NCI-H446 treated with DMSO at 0.1 percent for 48 hours (cell line): ENCODE data around the gene OST4.
A peak's percentile ranks its signal among the peaks of the same experiment; 100 is the strongest.

Experiments
- DNase-seq: peaks from one replicate; lab custom pipeline; 2025; lab: John Stamatoyannopoulos, UW

OST4 gene

GRCh38 chr2:27051902-27052645 lies 19.4 kb downstream of the OST4 start:
- no peak for DNase-seq

- DNase-seq, result peak; percentile 88
These were observed 20.2 kb downstream of the OST4 start, which contains the start of gene AGBL5 for GRCh38 chr2:27050996-27051901. TSS of gene AGBL5 (plus strand) at chr2:27051668. CDS start at chr2:27052959, 1,291 bp downstream.

GRCh38 chr2:27050281-27050995 lies 21.0 kb downstream of the OST4 start:
- DNase-seq, result peak; percentile 94

- no peak for DNase-seq
These were observed 21.8 kb downstream of the OST4 start for GRCh38 chr2:27049422-27050280.

GRCh38 chr2:27042985-27043634 lies 28.3 kb downstream of the OST4 start:
- no peak for DNase-seq

GRCh38 chr2:27042159-27042661 lies 29.2 kb downstream of the OST4 start:
- DNase-seq, result no peak

- DNase-seq, result no peak
These were observed 29.7 kb downstream of the OST4 start for GRCh38 chr2:27041752-27042151.

- DNase-seq, result no peak
These were observed 31.2 kb downstream of the OST4 start for GRCh38 chr2:27040282-27040681.

GRCh38 chr2:27039871-27040270 lies 31.6 kb downstream of the OST4 start:
- DNase-seq, result no peak

- DNase-seq, result no peak
These were observed 32.0 kb downstream of the OST4 start for GRCh38 chr2:27039426-27039825.

GRCh38 chr2:27038631-27039339 lies 32.7 kb downstream of the OST4 start:
- DNase-seq, result no peak

GRCh38 chr2:27038012-27038411 lies 33.4 kb downstream of the OST4 start:
- DNase-seq, result no peak

GRCh38 chr2:27033253-27033852 lies 38.1 kb downstream of the OST4 start:
- no peak for DNase-seq

GRCh38 chr2:27032495-27033252 lies 38.8 kb downstream of the OST4 start, which contains the start of gene TMEM214:
TSS of gene TMEM214 (plus strand) at chr2:27032965. CDS start at chr2:27033016, 51 bp downstream.
- DNase-seq, result peak; percentile 59

GRCh38 chr2:27029051-27029450 lies 42.4 kb downstream of the OST4 start:
- no peak for DNase-seq

- DNase-seq, result no peak
These were observed 44.2 kb downstream of the OST4 start for GRCh38 chr2:27027211-27027651.

GRCh38 chr2:27025861-27026851 lies 45.3 kb downstream of the OST4 start:
- no peak for DNase-seq
